Naive thymus-derived CD4-positive, alpha-beta T cell (primary cell): ENCODE results near the gene ZNF526. TPM values are rescaled to one million over a fixed set of nuclear protein-coding genes. Genes with fewer than 3 reads are reported as not detected.

Source experiments
- polyA plus RNA-seq, 2 donors: library from polyadenylated mRNA; unstranded; fragments of 300-500 nt; fragmentation: Illumina TruSeq; gene quantifications; one replicate each; pipeline ENCODE4 v1.2.3, GENCODE V29; 2021
- total RNA-seq, 6 experiments: library from RNA in 5 of 6; stranded (reverse) in 5 of 6; gene quantifications; 1 replicate in 5 of 6; 2 replicates in 1 of 6; pipeline ENCODE4 v1.2.3 and lab custom pipeline; 2021 to 2026

The ZNF526 gene
- total and polyA plus RNA-seq, 7 experiments from 2014 or later: 4.0 to 25.2 (median 11.8) TPM

Other genes starting within 250 kb of the ZNF526 start
- 1 to 10 TPM; 1.3 to 5.0 (median 2.9) TPM for gene ATP1A3, start 226.1 kb upstream of the ZNF526 start, total RNA-seq
- gene ATP1A3, start 226.1 kb upstream of the ZNF526 start, polyA plus RNA-seq: 1 to 10 TPM in 1 of 2 donors, under 1 TPM in 1; 0.54 to 2.7 TPM
- gene GRIK5, start 150.1 kb upstream of the ZNF526 start, total RNA-seq: 1 to 10 TPM in 2 of 5 experiments, under 1 TPM in 3; 0.57 to 3.5 (median 0.86) TPM
- under 1 TPM in 1 of 2 donors, not detected in 1; 0.09 TPM for gene GRIK5, start 150.1 kb upstream of the ZNF526 start, polyA plus RNA-seq
- gene ZNF574, start 144.1 kb upstream of the ZNF526 start, total RNA-seq: 10 to 100 TPM; 17.6 to 26.7 (median 20.9) TPM
- 10 to 100 TPM; 11.2 to 32.8 TPM for gene ZNF574, start 144.1 kb upstream of the ZNF526 start, polyA plus RNA-seq
- 10 to 100 TPM; 31.5 to 91.3 (median 73.4) TPM for gene POU2F2, start 87.9 kb upstream of the ZNF526 start, total RNA-seq
- gene POU2F2, start 87.9 kb upstream of the ZNF526 start, polyA plus RNA-seq: 1 to 10 TPM; 2.2 to 7.6 TPM
- 100 to 1,000 TPM in 1 of 5 experiments, 10 to 100 TPM in 4; 47.9 to 104 (median 65.8) TPM for gene DEDD2, start 2.6 kb upstream of the ZNF526 start, total RNA-seq
- 100 to 1,000 TPM; 132 to 208 TPM for gene DEDD2, start 2.6 kb upstream of the ZNF526 start, polyA plus RNA-seq
- gene GSK3A, start 22.3 kb downstream of the ZNF526 start, total RNA-seq: 10 to 100 TPM; 19.6 to 52.0 (median 33.0) TPM
- gene GSK3A, start 22.3 kb downstream of the ZNF526 start, polyA plus RNA-seq: 10 to 100 TPM; 11.4 to 19.6 TPM
- 100 to 1,000 TPM in 1 of 5 experiments, 10 to 100 TPM in 4; 42.5 to 105 (median 51.8) TPM for gene ERF, start 34.8 kb downstream of the ZNF526 start, total RNA-seq
- gene ERF, start 34.8 kb downstream of the ZNF526 start, polyA plus RNA-seq: 10 to 100 TPM in 1 of 2 donors, 1 to 10 TPM in 1; 2.8 to 10.8 TPM
- gene CIC, start 48.9 kb downstream of the ZNF526 start, total RNA-seq: 100 to 1,000 TPM in 3 of 5 experiments, 10 to 100 TPM in 2; 90.4 to 134 (median 102) TPM
- gene CIC, start 48.9 kb downstream of the ZNF526 start, polyA plus RNA-seq: 1 to 10 TPM; 1.5 to 2.6 TPM
- gene PRR19, start 81.8 kb downstream of the ZNF526 start, total RNA-seq: under 1 TPM in 4 of 5 experiments, not detected in 1; 0.32 to 0.68 (median 0.38) TPM
- under 1 TPM; 0.48 to 0.61 TPM for gene PRR19, start 81.8 kb downstream of the ZNF526 start, polyA plus RNA-seq
- 10 to 100 TPM; 11.7 to 36.9 (median 16.9) TPM for gene PAFAH1B3, start 82.3 kb downstream of the ZNF526 start, total RNA-seq
- 10 to 100 TPM; 52.6 to 73.4 TPM for gene PAFAH1B3, start 82.3 kb downstream of the ZNF526 start, polyA plus RNA-seq
- not detected for gene TMEM145, start 93.0 kb downstream of the ZNF526 start, total RNA-seq
- not detected for gene TMEM145, start 93.0 kb downstream of the ZNF526 start, polyA plus RNA-seq
- gene MEGF8, start 105.3 kb downstream of the ZNF526 start, total RNA-seq: 1 to 10 TPM; 6.7 to 9.3 (median 8.6) TPM
- under 1 TPM; 0.40 TPM for gene MEGF8, start 105.3 kb downstream of the ZNF526 start, polyA plus RNA-seq
- gene CNFN, start 170.0 kb downstream of the ZNF526 start, total RNA-seq: under 1 TPM in 1 of 5 experiments, not detected in 4; 0.75 TPM
- gene CNFN, start 170.0 kb downstream of the ZNF526 start, polyA plus RNA-seq: under 1 TPM in 1 of 2 donors, not detected in 1; 0.52 TPM
- gene LIPE, start 207.1 kb downstream of the ZNF526 start, total RNA-seq: 10 to 100 TPM; 15.8 to 35.4 (median 28.3) TPM
- 1 to 10 TPM; 7.0 to 9.8 TPM for gene LIPE, start 207.1 kb downstream of the ZNF526 start, polyA plus RNA-seq
- gene CXCL17, start 222.6 kb downstream of the ZNF526 start, total RNA-seq: not detected
- under 1 TPM in 1 of 2 donors, not detected in 1; 0.30 TPM for gene CXCL17, start 222.6 kb downstream of the ZNF526 start, polyA plus RNA-seq